Keratinocyte (primary cell): Measurements from ENCODE around the gene EIF2AK2.

Experiments
- CTCF ChIP-seq, 3 experiments: IDR thresholded peaks in 1 of 3; conservative IDR thresholded peaks in 1 of 3; optimal IDR thresholded peaks in 1 of 3; 2 replicates in 2 of 3; 3 replicates in 1 of 3; pipeline versions ENCODE3 to v1.5.1; 2011; ENCODE audit warnings: low read length in 3 of 3, mild to moderate bottlenecking in 3 of 3, moderate library complexity in 2 of 3, control low read depth in 1 of 3, inconsistent platforms in 1 of 3; ENCODE audit not compliant: insufficient read depth in 2 of 3; ENCODE audit errors: extremely low read depth in 1 of 3
- EZH2 ChIP-seq: IDR thresholded peaks from one replicate; pipeline ENCODE4 v1.6.1; 2012; ENCODE audit warnings: inconsistent platforms, mild to moderate bottlenecking, low read length, moderate library complexity

- TF ChIP-seq CTCF (optimal IDR thresholded peaks at IDR 0.05 in 1 of 3, IDR thresholded peaks at IDR 0.05 in 1 of 3, conservative IDR thresholded peaks at IDR 0.05 in 1 of 3; ENCODE audit: extremely low read depth in 1 of 3, insufficient read depth in 2 of 3, low read length in 3 of 3) = no peak
- TF ChIP-seq EZH2 = no peak
These were observed 64.9 kb downstream of the EIF2AK2 start for GRCh38 chr2:37091873-37092272.
